Activated T-helper 1 cell treated with anti-CD3 and anti-CD28 coated beads, Interleukin-12 subunit alpha, Interleukin-12 subunit beta, Interleukin-2, Interleukin-4 antibody, amounts not matched to agents 30 ng/mL and 10 ng/mL and 1 ng/mL, durations not matched to agents 14 hours and 24 hours and 36 hours (primary cell): ENCODE results near the gene PPP1R3D. TPM values are rescaled to one million over a fixed set of nuclear protein-coding genes. Genes with fewer than 3 reads are reported as not detected.

Experiments
- DNase-seq: peaks from one replicate; pipeline ENCODE4 v3.0.0; 2021; ENCODE audit warnings: low spot score
- H3K27ac Mint-ChIP-seq: one replicate; pipeline ENCODE4 v1.8.0; 2021; ENCODE audit warnings: mild to moderate bottlenecking, mixed read lengths
- H3K27me3 Mint-ChIP-seq: one replicate; pipeline ENCODE4 v1.8.0; 2022; ENCODE audit warnings: mild to moderate bottlenecking, moderate library complexity, mixed read lengths; ENCODE audit not compliant: insufficient read depth
- H3K36me3 Mint-ChIP-seq: one replicate; pipeline ENCODE4 v1.8.0; 2021; ENCODE audit warnings: low read depth, mixed read lengths
- H3K4me1 Mint-ChIP-seq: one replicate; pipeline ENCODE4 v1.8.0; 2021; ENCODE audit warnings: low read depth, mixed read lengths
- H3K4me3 Mint-ChIP-seq: one replicate; pipeline ENCODE4 v1.8.0; 2021; ENCODE audit warnings: mild to moderate bottlenecking, moderate library complexity, mixed read lengths
- H3K9me3 Mint-ChIP-seq: one replicate; pipeline ENCODE4 v1.8.0; 2021; ENCODE audit warnings: mixed read lengths
- intact Hi-C: fragments of 100-400 bp; cut with micrococcal nuclease; formaldehyde crosslinking; loops from one replicate; pipeline ENCODE4 v1.15.1; 2024
- total RNA-seq: library from RNA; stranded (reverse); gene quantifications from 2 replicates; pipeline ENCODE4 v1.2.3, GENCODE V29; 2022

Gene PPP1R3D
- total RNA-seq, 1 donor from 2014 or later, result 7.0 TPM

DNA sequence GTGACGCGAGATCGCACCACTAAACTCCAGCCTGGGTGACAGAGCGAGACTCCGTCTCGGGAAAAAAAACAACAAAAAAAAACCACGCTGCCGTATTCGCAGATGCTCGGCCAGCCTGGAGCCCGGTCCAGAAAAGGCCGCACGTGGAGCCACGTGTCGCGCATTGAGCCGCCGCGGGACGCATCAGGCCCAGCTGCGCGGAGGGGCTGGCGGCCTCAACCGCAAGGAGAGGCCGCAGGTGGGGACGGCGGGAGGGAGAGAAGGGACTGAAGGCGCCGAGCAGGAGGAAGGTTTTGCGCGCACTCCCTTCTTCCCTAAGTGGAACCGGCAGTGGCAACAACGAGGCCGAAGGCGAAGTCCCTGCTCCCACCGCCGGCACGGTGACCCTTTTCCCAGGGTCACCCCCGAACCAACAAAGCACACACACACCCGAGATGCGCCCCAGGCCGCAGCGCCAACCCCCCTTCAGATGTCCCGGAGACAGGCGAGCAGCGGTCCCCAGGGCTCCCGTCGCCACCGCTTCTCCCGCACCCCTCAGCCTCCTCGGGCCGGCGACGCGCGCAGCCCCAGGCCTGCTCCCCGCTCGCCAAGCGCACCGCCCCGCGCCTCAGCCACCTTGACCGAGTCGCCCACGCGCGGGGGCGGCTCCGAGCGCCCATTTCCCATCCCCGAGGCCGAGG lies 7.3 kb downstream of the PPP1R3D start:
- Mint-ChIP-seq H3K27ac (no peak overlapping the region), H3K9me3 (no peaks in the 10 kb centered on the region), H3K4me3 (peak overlapping the region; percentile 69), H3K27me3 (peaks cover 6% of the 10 kb centered on the region), H3K36me3 (peaks cover 7% of the 10 kb centered on the region), H3K4me1 (peaks cover 36% of the 10 kb centered on the region)
- intact Hi-C loops, result no loop called here
- DNase-seq, result no peak

DNA sequence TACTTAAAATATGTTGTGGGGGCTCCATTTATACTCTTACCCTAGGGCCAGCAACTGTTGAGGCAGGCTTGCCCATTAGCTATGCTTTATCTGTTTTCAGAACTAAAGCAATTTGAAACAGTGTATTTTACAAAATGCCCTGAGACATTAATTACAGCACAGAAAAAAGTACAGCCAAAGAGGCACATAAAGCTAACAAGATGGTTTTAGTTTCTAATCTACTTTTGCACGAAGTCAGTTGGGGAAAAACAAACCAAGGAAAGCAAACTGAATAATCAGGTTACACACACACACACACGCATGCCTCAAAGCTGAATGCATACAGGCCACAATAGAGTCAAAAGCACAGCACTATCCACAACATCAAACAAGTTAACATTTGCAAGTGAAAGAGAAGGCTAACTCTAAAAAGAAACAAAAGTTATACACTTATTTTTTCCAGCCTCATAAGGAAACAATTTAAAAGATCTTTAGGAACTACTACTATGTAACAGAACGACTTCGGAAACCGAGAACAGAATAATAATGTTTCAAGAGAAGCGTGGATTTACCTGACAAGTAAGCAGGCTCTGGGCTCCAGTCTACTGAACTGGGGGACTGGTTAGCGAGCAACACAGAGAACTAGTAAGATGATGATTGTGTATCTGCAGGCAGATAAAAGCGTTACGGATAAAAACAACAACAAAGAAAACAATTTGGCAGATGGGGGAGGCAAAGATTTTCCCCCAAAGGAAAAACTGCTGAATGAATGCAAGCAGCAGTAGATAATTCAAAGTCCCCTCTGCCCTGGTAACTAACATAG lies 8.4 kb downstream of the PPP1R3D start:
- H3K4me3 Mint-ChIP-seq, result peak overlapping the region; percentile 80
- DNase-seq, result no peak
- peak overlapping the region; percentile 81 for H3K27ac Mint-ChIP-seq
- peaks cover 28% of the 10 kb centered on the region for H3K4me1 Mint-ChIP-seq
- H3K36me3 Mint-ChIP-seq, result peaks cover 6% of the 10 kb centered on the region
- H3K27me3 Mint-ChIP-seq, result peaks cover 6% of the 10 kb centered on the region
- intact Hi-C loops, result loop anchor here (1.0 kb wide), 1 partner anchor 9 kb away; the partner anchor contains the start of genes FAM217B and PPP1R3D
- no peaks in the 10 kb centered on the region for H3K9me3 Mint-ChIP-seq

DNA sequence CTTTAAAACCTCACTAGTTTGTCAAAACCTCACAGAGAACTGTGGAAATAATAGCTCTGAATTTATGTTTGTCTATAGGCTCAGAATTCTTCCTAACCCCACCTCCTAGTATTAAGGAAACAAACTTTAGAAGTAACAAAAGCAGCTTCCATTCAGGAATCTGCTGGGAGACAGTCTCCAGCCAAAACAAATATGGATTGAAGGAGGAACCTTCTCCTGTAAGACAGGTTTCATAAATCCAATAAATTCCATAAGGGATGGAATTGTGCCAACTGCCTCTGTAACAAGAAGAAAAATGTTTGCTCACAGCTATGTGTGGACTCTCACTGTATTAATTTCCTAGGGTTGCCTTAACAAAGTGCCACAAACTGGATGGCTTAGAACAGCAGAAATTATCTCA lies 14.2 kb downstream of the PPP1R3D start:
- H3K4me3 Mint-ChIP-seq, result no peak overlapping the region
- no peaks in the 10 kb centered on the region for H3K9me3 Mint-ChIP-seq
- DNase-seq, result no peak
- H3K36me3 Mint-ChIP-seq, result no peaks in the 10 kb centered on the region
- H3K4me1 Mint-ChIP-seq, result peaks cover 3% of the 10 kb centered on the region
- intact Hi-C loops, result no loop called here
- H3K27me3 Mint-ChIP-seq, result peaks cover 18% of the 10 kb centered on the region
- no peak overlapping the region for H3K27ac Mint-ChIP-seq

DNA sequence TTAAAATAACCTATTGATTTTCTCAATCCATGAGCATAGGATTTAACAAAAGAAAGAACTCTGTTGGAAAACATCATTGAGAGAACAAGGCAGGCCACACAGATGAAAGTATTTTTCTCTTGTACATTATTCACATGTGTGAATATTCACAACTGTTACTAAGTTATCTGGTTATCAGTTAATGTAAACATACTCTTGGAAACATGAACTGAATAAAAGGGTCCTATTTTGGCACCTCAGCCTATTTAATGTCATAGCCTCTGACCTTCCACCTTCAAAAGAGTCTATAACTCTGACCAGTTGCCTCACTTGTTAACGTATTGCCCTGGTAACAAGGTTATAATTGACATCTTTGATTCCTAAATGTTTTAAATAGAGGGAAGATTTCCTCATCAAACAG lies 14.7 kb downstream of the PPP1R3D start:
- peaks cover 3% of the 10 kb centered on the region for H3K4me1 Mint-ChIP-seq
- no peak overlapping the region for H3K27ac Mint-ChIP-seq
- H3K4me3 Mint-ChIP-seq, result no peak overlapping the region
- no peaks in the 10 kb centered on the region for H3K36me3 Mint-ChIP-seq
- intact Hi-C loops, result no loop called here
- no peak for DNase-seq
- no peaks in the 10 kb centered on the region for H3K9me3 Mint-ChIP-seq
- H3K27me3 Mint-ChIP-seq, result peaks cover 18% of the 10 kb centered on the region

- intact Hi-C loops, result no loop called here
- Mint-ChIP-seq H3K4me3 (no peak overlapping the region), H3K4me1 (no peaks in the 10 kb centered on the region), H3K9me3 (no peaks in the 10 kb centered on the region), H3K27ac (no peak overlapping the region), H3K36me3 (no peaks in the 10 kb centered on the region), H3K27me3 (peaks cover 17% of the 10 kb centered on the region)
- no peak for DNase-seq
These were observed 16.6 kb downstream of the PPP1R3D start for GRCh38 chr20:59923514-59923913.

GRCh38 chr20:59920944-59921343 lies 19.2 kb downstream of the PPP1R3D start:
- Mint-ChIP-seq H3K4me1 (no peaks in the 10 kb centered on the region), H3K9me3 (no peaks in the 10 kb centered on the region), H3K27me3 (peaks cover 17% of the 10 kb centered on the region), H3K36me3 (no peaks in the 10 kb centered on the region), H3K4me3 (no peak overlapping the region), H3K27ac (no peak overlapping the region)
- intact Hi-C loops, result no loop called here
- DNase-seq, result no peak

DNA sequence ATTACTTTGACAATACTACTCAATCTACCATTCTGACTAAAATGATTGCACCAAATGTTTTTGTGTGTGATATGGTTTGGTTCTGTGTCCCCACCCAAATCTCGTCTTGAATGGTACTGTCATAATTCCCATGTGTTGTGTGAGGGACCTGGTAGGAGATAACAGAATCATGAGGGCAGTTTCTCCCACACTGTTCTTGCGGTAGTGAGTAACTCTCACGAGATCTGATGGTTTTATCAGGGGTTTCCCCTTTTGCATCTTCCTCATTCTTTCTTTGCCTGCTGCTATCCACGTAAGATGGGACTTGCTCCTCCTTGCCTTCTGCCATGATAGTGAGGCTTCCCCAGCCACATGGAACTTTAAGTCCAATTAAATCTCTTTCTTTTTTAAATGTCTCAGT lies 27.5 kb downstream of the PPP1R3D start:
- no peak for DNase-seq
- Mint-ChIP-seq H3K4me3 (no peak overlapping the region), H3K4me1 (peaks cover 5% of the 10 kb centered on the region), H3K36me3 (no peaks in the 10 kb centered on the region), H3K27ac (no peak overlapping the region), H3K27me3 (no peaks in the 10 kb centered on the region), H3K9me3 (no peaks in the 10 kb centered on the region)
- intact Hi-C loops, result no loop called here

DNA sequence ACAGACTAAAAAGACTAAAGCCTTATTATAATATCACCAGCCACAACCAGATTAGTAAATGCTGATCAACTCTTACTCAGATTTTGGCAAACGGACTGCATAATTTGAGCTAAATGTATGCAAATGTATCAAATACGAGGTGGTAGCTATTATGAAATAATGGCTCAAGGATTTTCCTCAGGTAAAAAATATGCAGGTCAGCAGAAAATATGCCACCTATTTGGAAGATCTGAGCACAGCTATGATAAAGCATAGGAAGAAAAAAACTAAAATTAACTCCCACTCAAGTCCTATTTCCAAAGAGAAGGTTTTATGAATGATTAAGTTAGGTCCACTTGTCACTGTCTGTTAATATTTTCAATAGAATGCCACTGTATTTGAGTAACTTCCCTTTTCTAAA lies 29.1 kb downstream of the PPP1R3D start:
- intact Hi-C loops, result no loop called here

DNA sequence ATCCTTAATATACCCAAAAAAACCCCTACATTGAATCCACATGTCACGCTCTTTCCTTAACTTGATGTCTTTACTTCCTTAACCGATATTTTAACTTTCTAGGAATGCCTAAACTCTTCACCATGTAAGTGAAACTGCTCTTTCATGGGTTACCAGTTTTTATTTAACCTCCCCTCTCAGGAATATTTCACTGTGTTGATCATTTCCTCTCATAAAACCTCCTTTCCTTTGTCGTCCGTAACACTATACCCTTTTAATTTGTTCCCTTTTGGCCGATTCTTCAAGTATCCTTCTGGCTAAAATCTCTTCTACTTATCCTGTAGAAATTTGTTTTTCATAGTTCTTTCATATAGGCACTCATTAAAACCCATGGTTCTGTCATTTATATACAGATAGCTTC lies 31.2 kb downstream of the PPP1R3D start:
- H3K27me3 Mint-ChIP-seq, result peaks cover 3% of the 10 kb centered on the region
- H3K9me3 Mint-ChIP-seq, result no peaks in the 10 kb centered on the region
- intact Hi-C loops, result no loop called here
- DNase-seq, result no peak
- H3K4me1 Mint-ChIP-seq, result peaks cover 5% of the 10 kb centered on the region
- H3K27ac Mint-ChIP-seq, result no peak overlapping the region
- H3K36me3 Mint-ChIP-seq, result no peaks in the 10 kb centered on the region
- H3K4me3 Mint-ChIP-seq, result no peak overlapping the region

More for the DNA sequence above, 29.1 kb downstream of the PPP1R3D start:
- Mint-ChIP-seq H3K27me3 (peaks cover 3% of the 10 kb centered on the region), H3K27ac (no peak overlapping the region), H3K4me3 (no peak overlapping the region), H3K4me1 (peaks cover 5% of the 10 kb centered on the region), H3K36me3 (no peaks in the 10 kb centered on the region), H3K9me3 (no peaks in the 10 kb centered on the region)
- no peak for DNase-seq

GRCh38 chr20:59903621-59904020 lies 36.5 kb downstream of the PPP1R3D start:
- Mint-ChIP-seq H3K27me3 (peaks cover 5% of the 10 kb centered on the region), H3K27ac (no peak overlapping the region), H3K4me1 (no peaks in the 10 kb centered on the region), H3K9me3 (no peaks in the 10 kb centered on the region), H3K36me3 (no peaks in the 10 kb centered on the region), H3K4me3 (no peak overlapping the region)
- DNase-seq, result no peak
- intact Hi-C loops, result no loop called here

- Mint-ChIP-seq H3K9me3 (no peaks in the 10 kb centered on the region), H3K36me3 (no peaks in the 10 kb centered on the region), H3K4me1 (no peaks in the 10 kb centered on the region), H3K27ac (no peak overlapping the region), H3K4me3 (no peak overlapping the region), H3K27me3 (peaks cover 5% of the 10 kb centered on the region)
- DNase-seq, result no peak
- intact Hi-C loops, result no loop called here
These were observed 37.6 kb downstream of the PPP1R3D start for GRCh38 chr20:59902470-59902869.

- H3K4me1 Mint-ChIP-seq, result no peaks in the 10 kb centered on the region
- no peak overlapping the region for H3K27ac Mint-ChIP-seq
- H3K36me3 Mint-ChIP-seq, result no peaks in the 10 kb centered on the region
- no peaks in the 10 kb centered on the region for H3K9me3 Mint-ChIP-seq
- H3K4me3 Mint-ChIP-seq, result no peak overlapping the region
- no peak for DNase-seq
- intact Hi-C loops, result no loop called here
- peaks cover 3% of the 10 kb centered on the region for H3K27me3 Mint-ChIP-seq
These were observed 44.2 kb downstream of the PPP1R3D start for GRCh38 chr20:59895908-59896307.

DNA sequence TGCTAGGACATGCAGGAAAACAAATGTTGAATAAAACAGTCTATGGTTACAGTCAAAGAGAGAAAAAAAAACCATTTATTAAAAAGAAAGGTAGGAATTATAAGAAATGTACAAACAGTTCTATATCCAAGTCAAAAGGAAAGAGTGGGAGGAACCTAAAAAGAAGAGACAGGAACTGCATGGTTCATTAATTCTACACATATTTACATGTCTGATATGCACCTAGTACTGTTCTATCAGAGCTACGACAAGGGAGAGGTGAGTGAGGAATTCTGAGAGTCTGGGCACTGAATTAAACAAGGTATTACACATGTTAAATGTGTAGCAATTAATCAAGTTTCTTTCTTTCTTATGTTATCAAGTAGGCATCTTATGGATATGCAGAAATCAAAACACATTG lies 48.5 kb downstream of the PPP1R3D start:
- Mint-ChIP-seq H3K9me3 (no peaks in the 10 kb centered on the region), H3K27me3 (peaks cover 7% of the 10 kb centered on the region), H3K36me3 (no peaks in the 10 kb centered on the region), H3K4me1 (no peaks in the 10 kb centered on the region), H3K27ac (no peak overlapping the region), H3K4me3 (no peak overlapping the region)
- DNase-seq, result no peak
- intact Hi-C loops, result no loop called here
